PC-3 (cell line): ENCODE measurements around the gene TNFRSF1B. TPM values are rescaled to one million over a fixed set of nuclear protein-coding genes. Genes with fewer than 3 reads are reported as not detected.

ENCODE experiments used
- ATAC-seq: fragments of 200-7000 bp; cut with Tn5 transposase; 2 replicates; pipeline ENCODE4 v1.9.1; 2020; ENCODE audit warnings: mild to moderate bottlenecking, moderate library complexity
- BruUV-seq: library from RNA; stranded (reverse); fragments of 400-500 nt; replicated peaks from 2 replicates; lab custom pipeline; 2021; lab: Mats Ljungman, UMichigan
- CTCF ChIA-PET: fragments of 300-600 bp; sonication (Branson Sonifier 250); formaldehyde crosslinking; loops from one replicate; lab custom pipeline; 2022; ENCODE audit warnings: antibody characterized with exemption; lab: Charles Lee
- POLR2A ChIA-PET: fragments of 300-600 bp; sonication (Branson Sonifier 250); formaldehyde crosslinking; loops from one replicate; lab custom pipeline; 2022; ENCODE audit warnings: antibody characterized with exemption; ENCODE audit not compliant: unreplicated experiment; lab: Charles Lee
- DNase-seq: peaks from one replicate; pipeline ENCODE4 v3.0.0-alpha.2; 2015
- H2AFZ ChIP-seq: fragments of 300-600 bp; sonication (generic); 2 replicates; pipeline ENCODE4 v1.6.0; 2016; ENCODE audit warnings: antibody characterized with exemption, low read length
- H3F3A ChIP-seq: fragments of 300-600 bp; sonication (generic); one replicate; pipeline ENCODE4 v1.6.0; 2017; ENCODE audit warnings: antibody characterized with exemption, low read length, control low read depth, mild to moderate bottlenecking; ENCODE audit not compliant: unreplicated experiment
- H3K27ac ChIP-seq: fragments of 300-600 bp; sonication (generic); 2 replicates; pipeline ENCODE4 v1.5.1; 2016; ENCODE audit warnings: mild to moderate bottlenecking, low read length
- H3K27me3 ChIP-seq: fragments of 300-600 bp; sonication (generic); 2 replicates; pipeline ENCODE4 v1.6.1; 2016; ENCODE audit warnings: low read length, mixed read lengths
- H3K36me3 ChIP-seq: fragments of 300-600 bp; sonication (generic); 2 replicates; pipeline ENCODE4 v1.6.1; 2016; ENCODE audit warnings: low read depth, mixed run types, low read length, mixed read lengths
- H3K4me1 ChIP-seq: fragments of 300-600 bp; sonication (generic); 2 replicates; pipeline ENCODE4 v1.5.1; 2016; ENCODE audit warnings: low read length; ENCODE audit not compliant: insufficient read depth
- H3K4me2 ChIP-seq: fragments of 300-600 bp; sonication (generic); 2 replicates; pipeline ENCODE4 v1.6.0; 2016; ENCODE audit warnings: low read length
- H3K4me3 ChIP-seq: fragments of 300-600 bp; sonication (generic); 2 replicates; pipeline ENCODE4 v1.5.1; 2016; ENCODE audit warnings: mild to moderate bottlenecking, low read length, mixed read lengths
- H3K79me2 ChIP-seq: fragments of 300-600 bp; sonication (generic); 2 replicates; pipeline ENCODE4 v1.6.1; 2017; ENCODE audit warnings: low read length, mixed read lengths
- H3K9ac ChIP-seq: fragments of 300-600 bp; sonication (generic); 2 replicates; pipeline ENCODE4 v1.6.0; 2016; ENCODE audit warnings: mild to moderate bottlenecking, low read length
- H3K9me2 ChIP-seq: fragments of 300-600 bp; sonication (generic); replicated peaks from 2 replicates; pipeline ENCODE4 v1.6.1; 2016; ENCODE audit warnings: mixed run types, low read length, mixed read lengths
- H3K9me3 ChIP-seq: fragments of 300-600 bp; sonication (generic); 2 replicates; pipeline ENCODE4 v1.6.1; 2016; ENCODE audit warnings: low read length, mixed read lengths
- H4K20me1 ChIP-seq: fragments of 300-600 bp; sonication (generic); 2 replicates; pipeline ENCODE4 v1.6.1; 2016; ENCODE audit warnings: low read length, mixed read lengths
- EZH2 ChIP-seq: fragments of 300-600 bp; sonication (generic); IDR thresholded peaks from one replicate; pipeline ENCODE4 v1.6.1; 2017; ENCODE audit warnings: antibody characterized with exemption, mild to moderate bottlenecking, low read length; ENCODE audit not compliant: unreplicated experiment
- EZH2phosphoT487 ChIP-seq: fragments of 300-600 bp; sonication (generic); IDR thresholded peaks from 2 replicates; pipeline ENCODE4 v1.6.1; 2018; ENCODE audit warnings: mild to moderate bottlenecking, antibody characterized with exemption, low read length, borderline replicate concordance
- intact Hi-C: fragments of 100-400 bp; cut with micrococcal nuclease; formaldehyde crosslinking; loops from 2 replicates; pipeline ENCODE4 v1.9.0; 2023
- total RNA-seq: library from RNA; depleted of rRNA; stranded (reverse); fragments of >200 nt; gene quantifications from 2 replicates; pipeline ENCODE4 v1.2.3, GENCODE V29; 2014
- TF ChIP-seq, protein P1 (sequence below): fragments of 300-600 bp; sonication (generic); conservative IDR thresholded peaks from 2 replicates; pipeline ENCODE4 v1.5.1; 2017; ENCODE audit warnings: antibody characterized with exemption, low read depth, mild to moderate bottlenecking, low read length

TNFRSF1B gene
- total RNA-seq, 1 experiment from 2014 or later: 1.3 TPM

DNA sequence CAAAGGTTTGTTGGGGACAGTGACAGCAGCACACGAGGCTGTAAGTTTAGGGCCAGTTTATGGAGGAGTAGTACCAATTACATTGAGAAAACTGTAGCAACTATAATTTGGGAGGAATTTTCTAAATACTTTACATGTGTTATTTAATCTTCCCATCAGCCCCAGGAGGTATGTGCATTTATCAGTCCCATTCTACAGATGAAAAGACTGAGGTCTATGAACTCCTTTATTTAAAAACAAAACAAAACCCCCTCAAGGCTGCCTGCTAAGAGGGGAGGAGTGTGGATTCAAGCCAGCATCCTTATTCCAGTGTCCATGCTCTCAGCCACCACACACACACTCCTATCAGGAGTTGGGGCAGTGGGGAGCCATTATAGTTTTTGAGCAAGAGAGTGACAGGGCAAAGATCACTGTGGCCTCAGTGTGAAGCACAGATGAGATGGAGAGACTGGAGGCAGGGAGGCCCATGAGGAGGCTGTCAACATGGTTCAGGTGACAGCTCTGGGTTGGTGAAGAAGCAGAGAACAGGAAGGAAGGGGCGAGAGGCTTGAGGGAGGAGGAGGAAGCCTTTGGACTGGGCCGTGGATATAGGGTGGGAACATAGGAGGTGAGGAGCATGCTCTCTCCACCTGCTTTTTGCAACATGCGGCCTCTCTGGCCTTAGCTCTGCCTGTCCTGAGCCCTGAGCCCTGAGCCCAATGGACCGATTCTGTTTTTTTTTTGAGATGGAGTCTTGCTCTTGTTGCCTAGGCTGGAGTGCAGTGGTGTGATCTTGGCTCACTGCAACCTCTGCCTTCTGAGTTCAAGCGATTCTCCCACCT lies 9.7 kb downstream of the TNFRSF1B start:
- Histone ChIP-seq H3K9me2 (no peaks in the 10 kb centered on the region), H2AFZ (no peak overlapping the region), H3K27ac (no peak overlapping the region), H3K36me3 (no peaks in the 10 kb centered on the region), H3K4me1 (peaks cover 3% of the 10 kb centered on the region; the same call in 1 of the 2 replicates), H3K27me3 (no peaks in the 10 kb centered on the region), H4K20me1 (no peaks in the 10 kb centered on the region), H3K4me3 (no peak overlapping the region), H3F3A (no peaks in the 10 kb centered on the region), H3K9ac (no peak overlapping the region), H3K4me2 (no peak overlapping the region), H3K79me2 (no peaks in the 10 kb centered on the region), H3K9me3 (no peaks in the 10 kb centered on the region)
- no peak for ATAC-seq
- TF ChIP-seq EZH2: no peak
- TF ChIP-seq, protein P1, sequence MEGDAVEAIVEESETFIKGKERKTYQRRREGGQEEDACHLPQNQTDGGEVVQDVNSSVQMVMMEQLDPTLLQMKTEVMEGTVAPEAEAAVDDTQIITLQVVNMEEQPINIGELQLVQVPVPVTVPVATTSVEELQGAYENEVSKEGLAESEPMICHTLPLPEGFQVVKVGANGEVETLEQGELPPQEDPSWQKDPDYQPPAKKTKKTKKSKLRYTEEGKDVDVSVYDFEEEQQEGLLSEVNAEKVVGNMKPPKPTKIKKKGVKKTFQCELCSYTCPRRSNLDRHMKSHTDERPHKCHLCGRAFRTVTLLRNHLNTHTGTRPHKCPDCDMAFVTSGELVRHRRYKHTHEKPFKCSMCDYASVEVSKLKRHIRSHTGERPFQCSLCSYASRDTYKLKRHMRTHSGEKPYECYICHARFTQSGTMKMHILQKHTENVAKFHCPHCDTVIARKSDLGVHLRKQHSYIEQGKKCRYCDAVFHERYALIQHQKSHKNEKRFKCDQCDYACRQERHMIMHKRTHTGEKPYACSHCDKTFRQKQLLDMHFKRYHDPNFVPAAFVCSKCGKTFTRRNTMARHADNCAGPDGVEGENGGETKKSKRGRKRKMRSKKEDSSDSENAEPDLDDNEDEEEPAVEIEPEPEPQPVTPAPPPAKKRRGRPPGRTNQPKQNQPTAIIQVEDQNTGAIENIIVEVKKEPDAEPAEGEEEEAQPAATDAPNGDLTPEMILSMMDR: no peak
- no peak for TF ChIP-seq EZH2phosphoT487
- CTCF ChIA-PET: no interaction called here
- intact Hi-C loops: no loop called here
- no peak for DNase-seq
- POLR2A ChIA-PET: no interaction called here
- BruUV-seq: no TSS peak

DNA sequence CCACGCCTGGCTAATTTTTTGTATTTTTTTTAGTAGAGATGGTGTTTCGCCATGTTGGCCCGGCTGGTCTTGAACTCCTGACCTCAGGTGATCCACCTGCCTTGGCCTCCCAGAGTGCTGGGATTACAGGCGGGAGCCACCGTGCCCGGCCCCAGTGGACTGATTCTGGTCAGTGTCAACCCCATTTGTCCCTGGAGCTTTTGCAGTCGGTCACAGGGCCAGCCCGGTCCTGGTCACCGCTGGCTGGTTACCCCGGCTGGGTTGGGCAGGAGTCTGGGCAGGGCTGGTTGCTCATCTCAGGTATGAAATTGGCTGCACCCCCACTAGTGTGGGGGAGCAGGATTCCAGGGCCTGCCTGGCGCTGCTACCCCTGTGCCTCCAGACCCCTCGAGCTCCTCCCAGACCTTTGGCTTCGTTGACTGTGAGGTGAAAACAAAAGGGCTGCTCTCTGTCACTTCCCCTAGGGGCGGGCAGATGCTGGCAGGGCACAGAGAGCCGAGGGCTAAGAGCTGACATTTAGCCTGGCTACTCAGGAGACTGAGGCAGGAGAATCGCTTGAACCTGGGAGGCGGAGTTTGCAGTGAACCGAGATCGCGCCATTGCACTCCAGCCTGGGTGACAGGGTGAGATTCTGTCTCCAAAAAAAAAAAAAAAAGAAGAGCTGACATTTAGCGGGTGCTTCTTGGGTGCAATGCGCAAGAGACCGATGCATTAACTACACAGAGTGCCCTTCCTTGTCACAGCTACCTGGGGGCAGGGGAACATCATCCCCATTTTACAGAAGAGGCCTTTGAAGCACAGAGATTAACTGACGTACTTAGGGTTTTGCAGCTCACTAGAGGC lies 10.6 kb downstream of the TNFRSF1B start:
- no peaks in the 10 kb centered on the region for H3K79me2 ChIP-seq
- CTCF ChIA-PET: interaction anchor here (1.1 kb wide), 1 partner anchor 53 kb away, joined by 3 read pairs; no protein-coding TSS in a partner anchor
- H4K20me1 ChIP-seq: no peaks in the 10 kb centered on the region
- DNase-seq (no peak), ATAC-seq (no peak)
- intact Hi-C loops: no loop called here
- no peak overlapping the region for H3K9ac ChIP-seq
- POLR2A ChIA-PET: interaction anchor here (0.6 kb wide), 1 partner anchor 270 kb away, joined by 3 read pairs; no protein-coding TSS in a partner anchor
- peaks cover 3% of the 10 kb centered on the region; the same call in 1 of the 2 replicates for H3K4me1 ChIP-seq
- no peak overlapping the region for H3K4me3 ChIP-seq
- H2AFZ ChIP-seq: no peak overlapping the region
- no peaks in the 10 kb centered on the region for H3K27me3 ChIP-seq
- H3K27ac ChIP-seq: no peak overlapping the region
- no peaks in the 10 kb centered on the region for H3K36me3 ChIP-seq
- no peak overlapping the region for H3K4me2 ChIP-seq
- no peaks in the 10 kb centered on the region for H3F3A ChIP-seq
- no peaks in the 10 kb centered on the region for H3K9me3 ChIP-seq
- BruUV-seq: no TSS peak
- H3K9me2 ChIP-seq: no peaks in the 10 kb centered on the region
- no peak for TF ChIP-seq EZH2phosphoT487
- TF ChIP-seq, protein P1: no peak
- TF ChIP-seq EZH2: no peak
